SK-N-SH (cell line): Measurements from ENCODE around the gene KMT2A. TPM values are rescaled to one million over a fixed set of nuclear protein-coding genes. Genes with fewer than 3 reads are reported as not detected.
A peak's percentile ranks its signal among the peaks of the same experiment; 100 is the strongest.

ENCODE experiments used
- CTCF ChIA-PET: fragments of 300-600, 350-600 bp; formaldehyde crosslinking; extraction: SDS; loops from one replicate; lab custom pipeline; 2021; lab: Yijun Ruan, JAX
- POLR2A ChIA-PET: fragments of 350-600 bp; sonication (Branson Sonifier 250); formaldehyde crosslinking; extraction: SDS; loops from one replicate; lab custom pipeline; 2020; ENCODE audit warnings: antibody characterized with exemption, inconsistent platforms; lab: Yijun Ruan, JAX
- DNase-seq: peaks from one replicate; pipeline ENCODE4 v3.0.0; 2012
- H2AFZ ChIP-seq: fragments of 200-600 bp; sonication (generic); 2 replicates; pipeline ENCODE4 v1.8.1; 2016; ENCODE audit warnings: antibody characterized with exemption, mild to moderate bottlenecking, low read depth
- H3F3A ChIP-seq: fragments of 200-600 bp; sonication (generic); replicated peaks from 2 replicates; pipeline ENCODE3; 2016; ENCODE audit warnings: antibody characterized with exemption, mild to moderate bottlenecking; ENCODE audit not compliant: insufficient read depth
- H3K27ac ChIP-seq, 2 experiments: fragments of 200-500 bp in 1 of 2; fragments of 200-600 bp in 1 of 2; sonication (Bioruptor generic) in 1 of 2; sonication (generic), shearing (Covaris generic) in 1 of 2; 2 replicates each; pipeline versions ENCODE4 v1.5.1 to v1.6.1; 2014 to 2016; ENCODE audit warnings: low read depth in 2 of 2, inconsistent platforms in 1 of 2, low read length in 1 of 2, mild to moderate bottlenecking in 1 of 2, mixed read lengths in 1 of 2
- H3K27me3 ChIP-seq: fragments of 200-600 bp; sonication (generic), shearing (Covaris generic); 2 replicates; pipeline ENCODE4 v1.6.1; 2016; ENCODE audit warnings: mixed run types; ENCODE audit not compliant: insufficient read depth
- H3K36me3 ChIP-seq, 2 experiments: fragments of 200-500 bp in 1 of 2; fragments of 200-600 bp in 1 of 2; sonication (Bioruptor generic) in 1 of 2; sonication (generic) in 1 of 2; replicated peaks in 1 of 2; 2 replicates each; pipeline versions ENCODE3 to v1.5.1; 2014 to 2016; ENCODE audit warnings: low read length in 1 of 2, mild to moderate bottlenecking in 1 of 2; ENCODE audit not compliant: insufficient read depth in 2 of 2, control insufficient read depth in 1 of 2
- H3K4me1 ChIP-seq, 2 experiments: fragments of 200-500 bp in 1 of 2; fragments of 200-600 bp in 1 of 2; sonication (Bioruptor generic) in 1 of 2; sonication (generic), shearing (Covaris generic) in 1 of 2; 2 replicates each; pipeline versions ENCODE4 v1.5.1 to v1.6.1; 2014 to 2016; ENCODE audit warnings: low read depth in 1 of 2, low read length in 1 of 2, mixed run types in 1 of 2; ENCODE audit not compliant: insufficient read depth in 2 of 2, control insufficient read depth in 1 of 2
- H3K4me2 ChIP-seq: fragments of 200-600 bp; sonication (generic), shearing (Covaris generic); 2 replicates; pipeline ENCODE4 v1.6.1; 2017; ENCODE audit warnings: mixed run types
- H3K4me3 ChIP-seq, 2 experiments: fragments of 200-500 bp in 1 of 2; fragments of 200-600 bp in 1 of 2; sonication (Bioruptor generic) in 1 of 2; sonication (generic), shearing (Covaris generic) in 1 of 2; 2 replicates each; pipeline versions ENCODE4 v1.5.1 to v1.8.1; 2014 to 2016; ENCODE audit warnings: low read depth in 2 of 2, inconsistent platforms in 1 of 2, low read length in 1 of 2, mild to moderate bottlenecking in 1 of 2, mixed read lengths in 1 of 2, moderate library complexity in 1 of 2
- H3K79me2 ChIP-seq: fragments of 200-600 bp; sonication (generic); 2 replicates; pipeline ENCODE4 v1.8.1; 2017; ENCODE audit warnings: mild to moderate bottlenecking; ENCODE audit not compliant: insufficient read depth
- H3K9ac ChIP-seq: fragments of 200-600 bp; sonication (generic); 2 replicates; pipeline ENCODE4 v1.6.1; 2017; ENCODE audit warnings: mixed run types
- H3K9me2 ChIP-seq: fragments of 200-600 bp; sonication (generic); 2 replicates; pipeline ENCODE4 v1.6.1; 2017; ENCODE audit warnings: mixed run types
- H3K9me3 ChIP-seq: fragments of 200-600 bp; sonication (generic); 2 replicates; pipeline ENCODE4 v1.6.1; 2017; ENCODE audit warnings: mixed run types, mild to moderate bottlenecking, moderate library complexity
- H4K20me1 ChIP-seq: fragments of 200-600 bp; sonication (generic); 2 replicates; pipeline ENCODE4 v1.6.1; 2017; ENCODE audit warnings: mild to moderate bottlenecking, mixed run types; ENCODE audit not compliant: insufficient read depth
- CTCF ChIP-seq: fragments of 200-600 bp; sonication (generic); IDR thresholded peaks from 2 replicates; pipeline ENCODE4 v1.6.1; 2017; ENCODE audit warnings: antibody characterized with exemption, mild to moderate bottlenecking, moderate library complexity
- EP300 ChIP-seq, 2 experiments: IDR thresholded peaks; 2 replicates each; pipeline versions ENCODE4 v1.4.0 to v1.6.1; 2012; ENCODE audit warnings: borderline replicate concordance in 1 of 2, low read depth in 1 of 2, low read length in 1 of 2
- EZH2phosphoT487 ChIP-seq: fragments of 200-600 bp; sonication (generic); IDR thresholded peaks from 2 replicates; pipeline ENCODE4 v1.6.1; 2017; ENCODE audit warnings: low read depth, mixed run types, mild to moderate bottlenecking, antibody characterized with exemption, moderate library complexity, borderline replicate concordance
- FOSL2 ChIP-seq: IDR thresholded peaks from 2 replicates; pipeline ENCODE4 v1.4.0; 2012; ENCODE audit warnings: low read depth, mild to moderate bottlenecking, moderate library complexity, borderline replicate concordance
- FOXM1 ChIP-seq: IDR thresholded peaks from 2 replicates; pipeline ENCODE4 v1.4.0; 2012; ENCODE audit warnings: low read depth, mild to moderate bottlenecking
- GABPA ChIP-seq: IDR thresholded peaks from 2 replicates; pipeline ENCODE4 v1.4.0; 2012; ENCODE audit warnings: low read depth, mild to moderate bottlenecking
- IRF3 ChIP-seq: fragments of 150-350 bp; IDR thresholded peaks from 2 replicates; pipeline ENCODE4 v1.6.1; 2016; ENCODE audit warnings: mild to moderate bottlenecking, low read depth, low read length
- JUND ChIP-seq: IDR thresholded peaks from 2 replicates; pipeline ENCODE4 v1.4.0; 2012
- MXI1 ChIP-seq: IDR thresholded peaks from 2 replicates; pipeline ENCODE4 v1.6.1; 2012; ENCODE audit warnings: mild to moderate bottlenecking, low read depth, low read length, improper control_type of control experiment
- NFIC ChIP-seq: IDR thresholded peaks from 2 replicates; pipeline ENCODE4 v1.4.0; 2012; ENCODE audit warnings: borderline replicate concordance
- POLR2AphosphoS5 ChIP-seq: IDR thresholded peaks from 2 replicates; pipeline ENCODE4 v1.6.1; 2012; ENCODE audit warnings: low read depth, low read length
- RAD21 ChIP-seq: IDR thresholded peaks from 2 replicates; pipeline ENCODE4 v1.6.1; 2012; ENCODE audit warnings: mild to moderate bottlenecking, low read length
- RFX5 ChIP-seq: IDR thresholded peaks from 2 replicates; pipeline ENCODE4 v1.6.1; 2012; ENCODE audit warnings: mild to moderate bottlenecking, improper control_type of control experiment, low read length
- RXRA ChIP-seq: IDR thresholded peaks from 2 replicates; pipeline ENCODE4 v1.4.0; 2012; ENCODE audit warnings: low read depth, mild to moderate bottlenecking, borderline replicate concordance
- SIN3A ChIP-seq: IDR thresholded peaks from 2 replicates; pipeline ENCODE4 v1.6.1; 2012; ENCODE audit warnings: low read depth, mild to moderate bottlenecking, low read length, moderate library complexity, borderline replicate concordance
- SMC3 ChIP-seq: IDR thresholded peaks from 2 replicates; pipeline ENCODE4 v1.6.1; 2012; ENCODE audit warnings: low read depth, low read length, improper control_type of control experiment
- TCF12 ChIP-seq: IDR thresholded peaks from 2 replicates; pipeline ENCODE4 v1.4.0; 2012
- TEAD4 ChIP-seq: IDR thresholded peaks from 2 replicates; pipeline ENCODE4 v1.4.0; 2012; ENCODE audit warnings: mild to moderate bottlenecking, borderline replicate concordance; ENCODE audit not compliant: insufficient read depth
- USF2 ChIP-seq: fragments of 150-350 bp; IDR thresholded peaks from 2 replicates; pipeline ENCODE4 v1.6.1; 2017; ENCODE audit warnings: antibody characterized with exemption, low read length, low read depth, borderline replicate concordance
- YY1 ChIP-seq: IDR thresholded peaks from 2 replicates; pipeline ENCODE4 v1.4.0; 2012; ENCODE audit warnings: low read depth, mild to moderate bottlenecking
- WGBS: methylation state at CpG from one replicate; pipeline ENCODE4 v1.1.6; 2017; ENCODE audit warnings: low lambda C conversion rate; 5-methylcytosine and 5-hydroxymethylcytosine counted together
- polyA plus RNA-seq, 3 experiments: library from polyadenylated mRNA; depleted of rRNA; stranded (reverse); fragments of >200 nt; gene quantifications; 2 replicates each; pipeline ENCODE4 v1.2.3, GENCODE V29; 2012
- TF ChIP-seq, protein P1 (sequence below): IDR thresholded peaks from 2 replicates; pipeline ENCODE4 v1.4.0; 2012; ENCODE audit warnings: low read depth

Gene KMT2A
- polyA plus RNA-seq, 1 of the 3 experiments (the other 2 are of a cell fraction): 15.7 TPM

GRCh38 chr11:118521892-118522311, 85.6 kb downstream of the KMT2A start (continued):
- TF ChIP-seq, protein P1, sequence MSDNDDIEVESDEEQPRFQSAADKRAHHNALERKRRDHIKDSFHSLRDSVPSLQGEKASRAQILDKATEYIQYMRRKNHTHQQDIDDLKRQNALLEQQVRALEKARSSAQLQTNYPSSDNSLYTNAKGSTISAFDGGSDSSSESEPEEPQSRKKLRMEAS: no peak
- no peak for TF ChIP-seq FOXM1
- no peak for TF ChIP-seq POLR2AphosphoS5
- TF ChIP-seq MXI1: no peak
- no peak for TF ChIP-seq JUND
- TF ChIP-seq EZH2phosphoT487: no peak
- TF ChIP-seq, all 33 proteins: peak for 0

DNA sequence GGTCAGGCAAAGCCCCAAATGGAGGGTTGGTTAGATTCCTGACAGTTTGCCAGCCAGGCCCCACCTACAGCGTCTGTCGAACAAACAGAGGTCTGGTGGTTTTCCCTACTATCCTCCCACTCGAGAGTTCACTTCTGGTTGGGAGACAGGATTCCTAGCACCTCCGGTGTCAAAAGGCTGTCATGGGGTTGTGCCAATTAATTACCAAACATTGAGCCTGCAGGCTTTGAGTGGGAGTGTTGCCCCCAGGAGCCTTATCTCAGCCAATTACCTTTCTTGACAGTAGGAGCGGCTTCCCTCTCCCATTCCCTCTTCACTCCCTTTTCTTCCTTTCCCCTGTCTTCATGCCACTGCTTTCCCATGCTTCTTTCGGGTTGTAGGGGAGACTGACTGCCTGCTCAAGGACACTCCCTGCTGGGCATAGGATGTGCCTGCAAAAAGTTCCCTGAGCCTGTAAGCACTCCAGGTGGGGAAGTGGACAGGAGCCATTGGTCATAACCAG, 86.3 kb downstream of the KMT2A start:
- H4K20me1 ChIP-seq: no peaks in the 10 kb centered on the region
- H3K36me3 ChIP-seq: peaks cover 69 to 89% of the 10 kb centered on the region in 2 experiments
- H3K79me2 ChIP-seq: no peaks in the 10 kb centered on the region
- H3K4me1 ChIP-seq: no peaks in the 10 kb centered on the region; a peak in 1 of 4 replicates
- peaks cover 23% of the 10 kb centered on the region for H3F3A ChIP-seq
- WGBS: 77% methylated on average over 4 of the region's 6 CpGs
- H3K27ac ChIP-seq: no peak overlapping the region
- H3K4me2 ChIP-seq: no peak overlapping the region
- no peaks in the 10 kb centered on the region for H3K9me2 ChIP-seq
- no peak overlapping the region for H2AFZ ChIP-seq
- no peak for TF ChIP-seq RFX5
- no peak for TF ChIP-seq FOXM1
- TF ChIP-seq SMC3: peak; percentile 21; the same call in 1 of the 2 replicates
- TF ChIP-seq CTCF: peak; percentile 47
- TF ChIP-seq, protein P1: no peak
- no peak for TF ChIP-seq USF2
- TF ChIP-seq IRF3: no peak
- no peak for TF ChIP-seq EP300 (IDR thresholded peaks at IDR 0.05; ENCODE audit: borderline replicate concordance in 1 of 2, low read depth in 1 of 2, low read length in 1 of 2)
- no peak for TF ChIP-seq GABPA
- no peak for TF ChIP-seq FOSL2
- no peak for TF ChIP-seq TEAD4
- TF ChIP-seq RAD21: peak; percentile 41
- TF ChIP-seq EZH2phosphoT487: no peak
- TF ChIP-seq SIN3A: no peak
- no peak for TF ChIP-seq YY1
- TF ChIP-seq TCF12: no peak
- TF ChIP-seq RXRA: no peak
- TF ChIP-seq NFIC: no peak
- POLR2A ChIA-PET: no interaction called here
- no peaks in the 10 kb centered on the region for H3K9me3 ChIP-seq
- DNase-seq: peak; percentile 52
- H3K27me3 ChIP-seq: no peaks in the 10 kb centered on the region
- no peak overlapping the region for H3K4me3 ChIP-seq
- CTCF ChIA-PET: interaction anchor here (1.0 to 1.4 kb wide), 3 partner anchors 7 to 34 kb away, joined by 3 to 5 read pairs (median 3); no protein-coding TSS in a partner anchor
- H3K9ac ChIP-seq: no peak overlapping the region
